MM.1S (cell line): ENCODE data around the gene METAP1D.

ENCODE experiments used
- CTCF ChIP-seq: fragments of 300-600 bp; sonication (generic); IDR thresholded peaks from 2 replicates; pipeline ENCODE4 v1.5.1; 2016; ENCODE audit warnings: antibody characterized with exemption, low read length, mixed read lengths
- EZH2 ChIP-seq: fragments of 300-600 bp; sonication (generic); optimal IDR thresholded peaks from 2 replicates; pipeline ENCODE3; 2017; ENCODE audit warnings: low read depth, mild to moderate bottlenecking, antibody characterized with exemption, low read length, mixed read lengths
- EZH2phosphoT487 ChIP-seq: fragments of 300-600 bp; sonication (generic); IDR thresholded peaks from 2 replicates; pipeline ENCODE4 v1.6.1; 2018; ENCODE audit warnings: antibody characterized with exemption, low read length

GRCh38 chr2:171964308-171964707, 35.4 kb upstream of the METAP1D start:
- TF ChIP-seq CTCF: no peak
- no peak for TF ChIP-seq EZH2
- TF ChIP-seq EZH2phosphoT487: no peak
